ENCODE data around the gene SIM2.

- no peak for TF ChIP-seq REST (IDR thresholded peaks at IDR 0.05; ENCODE audit: insufficient read depth in 1 of 2, low read depth in 2 of 2, low read length in 2 of 2)
- no peak for TF ChIP-seq TAF1 (IDR thresholded peaks at IDR 0.05; ENCODE audit: borderline replicate concordance, insufficient read depth, low read length)
Measured at GRCh38 chr21:36677443-36677842, 21.5 kb upstream of the SIM2 start.

All from PFSK-1 (cell line).